ENCODE data around the gene TMEM62. TPM values are rescaled to one million over a fixed set of nuclear protein-coding genes. Genes with fewer than 3 reads are reported as not detected.

The TMEM62 gene
- 6.9 TPM for polyA plus RNA-seq (2012; ENCODE audit: low read depth, missing spikeins)

GRCh38 chr15:43133430-43134156 lies at the start of gene TMEM62:
TMEM62 (plus strand) TSS chr15:43133586; CDS start chr15:43133803, 217 bp downstream.
- peak; percentile 22 for TF ChIP-seq PAX5 (IDR thresholded peaks at IDR 0.05; ENCODE audit: insufficient read depth, low read length, severe bottlenecking)
- peak; percentile 91 for TF ChIP-seq TAF1 (IDR thresholded peaks at IDR 0.05; ENCODE audit: low read depth, low read length)
- peak; percentile 95 for TF ChIP-seq POLR2A (IDR thresholded peaks at IDR 0.05; ENCODE audit: low read depth, low read length)
- TF ChIP-seq SPI1 (IDR thresholded peaks at IDR 0.05; ENCODE audit: low read depth, low read length) = peak; percentile 93
- peak; percentile 98 for TF ChIP-seq POU2F2 (IDR thresholded peaks at IDR 0.05; ENCODE audit: low read depth, low read length)
- TF ChIP-seq POLR2AphosphoS5 (IDR thresholded peaks at IDR 0.05; ENCODE audit: low read depth, low read length) = peak; percentile 89
- peak; percentile 90 for DNase-seq (ENCODE audit: insufficient read length, low spot score)
- peak; percentile 95 for FAIRE-seq

- TF ChIP-seq TAF1 (IDR thresholded peaks at IDR 0.05; ENCODE audit: low read depth, low read length) (no peak), POLR2AphosphoS5 (IDR thresholded peaks at IDR 0.05; ENCODE audit: low read depth, low read length) (no peak), POLR2A (IDR thresholded peaks at IDR 0.05; ENCODE audit: low read depth, low read length) (no peak), POU2F2 (IDR thresholded peaks at IDR 0.05; ENCODE audit: low read depth, low read length) (no peak)
- FAIRE-seq (no peak), DNase-seq (ENCODE audit: insufficient read length, low spot score) (no peak)
Observed at GRCh38 chr15:43085921-43086320, 47.5 kb upstream of the TMEM62 start.

- DNase-seq (ENCODE audit: insufficient read length, low spot score) = no peak
- no peak for TF ChIP-seq POU2F2 (IDR thresholded peaks at IDR 0.05; ENCODE audit: low read depth, low read length)
- no peak for TF ChIP-seq SPI1 (IDR thresholded peaks at IDR 0.05; ENCODE audit: low read depth, low read length)
- no peak for TF ChIP-seq POLR2A (IDR thresholded peaks at IDR 0.05; ENCODE audit: low read depth, low read length)
- no peak for TF ChIP-seq TAF1 (IDR thresholded peaks at IDR 0.05; ENCODE audit: low read depth, low read length)
- TF ChIP-seq PAX5 (IDR thresholded peaks at IDR 0.05; ENCODE audit: insufficient read depth, low read length, severe bottlenecking) = no peak
- no peak for TF ChIP-seq POLR2AphosphoS5 (IDR thresholded peaks at IDR 0.05; ENCODE audit: low read depth, low read length)
- FAIRE-seq = peak; percentile 82
Observed at GRCh38 chr15:43086551-43086950, 46.8 kb upstream of the TMEM62 start.

- FAIRE-seq (no peak), DNase-seq (ENCODE audit: insufficient read length, low spot score) (no peak)
- TF ChIP-seq TAF1 (IDR thresholded peaks at IDR 0.05; ENCODE audit: low read depth, low read length) = no peak
- no peak for TF ChIP-seq POU2F2 (IDR thresholded peaks at IDR 0.05; ENCODE audit: low read depth, low read length)
- no peak for TF ChIP-seq SPI1 (IDR thresholded peaks at IDR 0.05; ENCODE audit: low read depth, low read length)
- TF ChIP-seq POLR2A (IDR thresholded peaks at IDR 0.05; ENCODE audit: low read depth, low read length) = no peak
- no peak for TF ChIP-seq PAX5 (IDR thresholded peaks at IDR 0.05; ENCODE audit: insufficient read depth, low read length, severe bottlenecking)
- TF ChIP-seq POLR2AphosphoS5 (IDR thresholded peaks at IDR 0.05; ENCODE audit: low read depth, low read length) = no peak
Observed at GRCh38 chr15:43091859-43092258, 41.5 kb upstream of the TMEM62 start.

- no peak for DNase-seq (ENCODE audit: insufficient read length, low spot score)
- TF ChIP-seq POLR2AphosphoS5 (IDR thresholded peaks at IDR 0.05; ENCODE audit: low read depth, low read length) (no peak), POU2F2 (IDR thresholded peaks at IDR 0.05; ENCODE audit: low read depth, low read length) (no peak), POLR2A (IDR thresholded peaks at IDR 0.05; ENCODE audit: low read depth, low read length) (no peak), PAX5 (IDR thresholded peaks at IDR 0.05; ENCODE audit: insufficient read depth, low read length, severe bottlenecking) (no peak), TAF1 (IDR thresholded peaks at IDR 0.05; ENCODE audit: low read depth, low read length) (no peak), SPI1 (IDR thresholded peaks at IDR 0.05; ENCODE audit: low read depth, low read length) (no peak)
- no peak for FAIRE-seq
Observed at GRCh38 chr15:43093026-43093425, 40.4 kb upstream of the TMEM62 start.

GRCh38 chr15:43094416-43095030 lies 38.9 kb upstream of the TMEM62 start:
- FAIRE-seq (no peak), DNase-seq (ENCODE audit: insufficient read length, low spot score) (no peak)
- TF ChIP-seq PAX5 (IDR thresholded peaks at IDR 0.05; ENCODE audit: insufficient read depth, low read length, severe bottlenecking) = no peak
- TF ChIP-seq SPI1 (IDR thresholded peaks at IDR 0.05; ENCODE audit: low read depth, low read length) = no peak
- no peak for TF ChIP-seq TAF1 (IDR thresholded peaks at IDR 0.05; ENCODE audit: low read depth, low read length)
- TF ChIP-seq POU2F2 (IDR thresholded peaks at IDR 0.05; ENCODE audit: low read depth, low read length) = no peak
- TF ChIP-seq POLR2AphosphoS5 (IDR thresholded peaks at IDR 0.05; ENCODE audit: low read depth, low read length) = no peak
- no peak for TF ChIP-seq POLR2A (IDR thresholded peaks at IDR 0.05; ENCODE audit: low read depth, low read length)

GRCh38 chr15:43095243-43095642 lies 38.1 kb upstream of the TMEM62 start:
- no peak for TF ChIP-seq PAX5 (IDR thresholded peaks at IDR 0.05; ENCODE audit: insufficient read depth, low read length, severe bottlenecking)
- no peak for TF ChIP-seq POU2F2 (IDR thresholded peaks at IDR 0.05; ENCODE audit: low read depth, low read length)
- TF ChIP-seq POLR2A (IDR thresholded peaks at IDR 0.05; ENCODE audit: low read depth, low read length) = no peak
- no peak for TF ChIP-seq POLR2AphosphoS5 (IDR thresholded peaks at IDR 0.05; ENCODE audit: low read depth, low read length)
- TF ChIP-seq SPI1 (IDR thresholded peaks at IDR 0.05; ENCODE audit: low read depth, low read length) = no peak
- TF ChIP-seq TAF1 (IDR thresholded peaks at IDR 0.05; ENCODE audit: low read depth, low read length) = no peak
- FAIRE-seq (no peak), DNase-seq (ENCODE audit: insufficient read length, low spot score) (no peak)

- no peak for TF ChIP-seq POLR2AphosphoS5 (IDR thresholded peaks at IDR 0.05; ENCODE audit: low read depth, low read length)
- TF ChIP-seq POLR2A (IDR thresholded peaks at IDR 0.05; ENCODE audit: low read depth, low read length) = no peak
- no peak for TF ChIP-seq TAF1 (IDR thresholded peaks at IDR 0.05; ENCODE audit: low read depth, low read length)
- TF ChIP-seq POU2F2 (IDR thresholded peaks at IDR 0.05; ENCODE audit: low read depth, low read length) = no peak
- TF ChIP-seq SPI1 (IDR thresholded peaks at IDR 0.05; ENCODE audit: low read depth, low read length) = no peak
- no peak for TF ChIP-seq PAX5 (IDR thresholded peaks at IDR 0.05; ENCODE audit: insufficient read depth, low read length, severe bottlenecking)
- DNase-seq (ENCODE audit: insufficient read length, low spot score) (no peak), FAIRE-seq (no peak)
Observed at GRCh38 chr15:43095708-43096347, 37.6 kb upstream of the TMEM62 start.

GRCh38 chr15:43096411-43096810 lies 37.0 kb upstream of the TMEM62 start:
- TF ChIP-seq POU2F2 (IDR thresholded peaks at IDR 0.05; ENCODE audit: low read depth, low read length) (no peak), POLR2A (IDR thresholded peaks at IDR 0.05; ENCODE audit: low read depth, low read length) (no peak), SPI1 (IDR thresholded peaks at IDR 0.05; ENCODE audit: low read depth, low read length) (no peak), POLR2AphosphoS5 (IDR thresholded peaks at IDR 0.05; ENCODE audit: low read depth, low read length) (no peak)
- FAIRE-seq (no peak), DNase-seq (ENCODE audit: insufficient read length, low spot score) (no peak)
